Cortex of kidney (tissue), 1 donor: ENCODE data around the gene PRKCE.

Experiments
- DNase-seq: peaks from one replicate; lab custom pipeline; 2025; lab: John Stamatoyannopoulos, UW

The PRKCE gene

GRCh38 chr2:46229134-46230063, 577.9 kb downstream of the PRKCE start:
- no peak for DNase-seq

GRCh38 chr2:46230115-46230571, 578.7 kb downstream of the PRKCE start:
- DNase-seq, result no peak

- DNase-seq, result no peak
Measured at GRCh38 chr2:46230677-46231425, 579.4 kb downstream of the PRKCE start.

- no peak for DNase-seq
Measured at GRCh38 chr2:46231721-46232120, 580.2 kb downstream of the PRKCE start.

GRCh38 chr2:46232860-46233259, 581.4 kb downstream of the PRKCE start:
- no peak for DNase-seq

GRCh38 chr2:46236006-46236875, 584.8 kb downstream of the PRKCE start:
- no peak for DNase-seq

GRCh38 chr2:46236876-46237859, 585.7 kb downstream of the PRKCE start:
- DNase-seq, result no peak
